PC-9 (cell line): Measurements from ENCODE around the gene RFT1. TPM values are rescaled to one million over a fixed set of nuclear protein-coding genes. Genes with fewer than 3 reads are reported as not detected.

ENCODE experiments used
- BruUV-seq: library from RNA; stranded (reverse); fragments of 400-500 nt; replicated peaks from 2 replicates; lab custom pipeline; 2021; lab: Mats Ljungman, UMichigan
- CTCF ChIA-PET: fragments of 300-600 bp; sonication (Branson Sonifier 250); formaldehyde crosslinking; loops from one replicate; lab custom pipeline; 2022; ENCODE audit warnings: antibody characterized with exemption; lab: Charles Lee
- POLR2A ChIA-PET: fragments of 300-600 bp; sonication (Branson Sonifier 250); formaldehyde crosslinking; loops from one replicate; lab custom pipeline; 2022; ENCODE audit warnings: antibody characterized with exemption; ENCODE audit not compliant: unreplicated experiment; lab: Charles Lee
- DNase-seq, 2 experiments: peaks; one replicate each; pipeline versions ENCODE4 v3.0.0 to v3.0.0-alpha.2; 2015 to 2022; ENCODE audit warnings: mixed read lengths in 1 of 2
- H2AFZ ChIP-seq: fragments of 200-600 bp; sonication (generic); 2 replicates; pipeline ENCODE4 v1.8.1; 2017; ENCODE audit warnings: antibody characterized with exemption
- H3F3A ChIP-seq: fragments of 200-600 bp; sonication (generic); 2 replicates; pipeline ENCODE4 v1.8.1; 2017; ENCODE audit warnings: antibody characterized with exemption, mild to moderate bottlenecking, low read depth; ENCODE audit not compliant: insufficient read depth
- H3K27ac ChIP-seq: fragments of 200-600 bp; sonication (generic); 2 replicates; pipeline ENCODE4 v1.6.1; 2016; ENCODE audit warnings: mixed run types
- H3K27me3 ChIP-seq: fragments of 200-600 bp; sonication (generic); 2 replicates; pipeline ENCODE4 v1.6.1; 2016; ENCODE audit warnings: low read depth, mixed run types; ENCODE audit not compliant: insufficient read depth
- H3K36me3 ChIP-seq: fragments of 200-600 bp; sonication (generic); 2 replicates; pipeline ENCODE4 v1.6.1; 2016; ENCODE audit warnings: low read depth, mixed run types
- H3K4me1 ChIP-seq: fragments of 200-600 bp; sonication (generic); replicated peaks from 2 replicates; pipeline ENCODE4 v1.6.1; 2016; ENCODE audit warnings: mixed run types; ENCODE audit not compliant: insufficient read depth
- H3K4me2 ChIP-seq: fragments of 200-600 bp; sonication (generic); 2 replicates; pipeline ENCODE4 v1.6.1; 2017; ENCODE audit warnings: mixed run types
- H3K4me3 ChIP-seq: fragments of 200-600 bp; sonication (generic); 2 replicates; pipeline ENCODE4 v1.6.1; 2016; ENCODE audit warnings: mixed run types
- H3K79me2 ChIP-seq: fragments of 200-600 bp; sonication (generic); 2 replicates; pipeline ENCODE4 v1.6.1; 2017; ENCODE audit warnings: low read depth, mixed run types
- H3K9me2 ChIP-seq: fragments of 200-600 bp; sonication (generic); 2 replicates; pipeline ENCODE4 v1.8.1; 2017; ENCODE audit warnings: mild to moderate bottlenecking; ENCODE audit not compliant: insufficient read depth
- H3K9me3 ChIP-seq: fragments of 200-600 bp; sonication (generic); 2 replicates; pipeline ENCODE4 v1.8.1; 2016; ENCODE audit warnings: low read depth; ENCODE audit not compliant: insufficient read depth
- H4K20me1 ChIP-seq: fragments of 200-600 bp; sonication (generic); 2 replicates; pipeline ENCODE4 v1.8.1; 2017; ENCODE audit not compliant: insufficient read depth
- CTCF ChIP-seq: fragments of 200-600 bp; sonication (generic); conservative IDR thresholded peaks from 2 replicates; pipeline ENCODE4 v1.6.1; 2017; ENCODE audit warnings: mixed run types, antibody characterized with exemption, mild to moderate bottlenecking, moderate library complexity
- EZH2 ChIP-seq: fragments of 200-600 bp; sonication (generic); IDR thresholded peaks from 2 replicates; pipeline ENCODE4 v1.8.0; 2017; ENCODE audit warnings: antibody characterized with exemption, low read depth
- intact Hi-C: fragments of 100-400 bp; cut with micrococcal nuclease; formaldehyde crosslinking; loops from one replicate; pipeline ENCODE4 v1.10.0; 2022; ENCODE audit not compliant: unreplicated experiment
- total RNA-seq: library from RNA; stranded (reverse); gene quantifications from 2 replicates; pipeline ENCODE4 v1.2.3, GENCODE V29; 2021

The RFT1 gene
- total RNA-seq, 1 experiment from 2014 or later: 31.0 TPM

- no peaks in the 10 kb centered on the region for H3K9me3 ChIP-seq
- H4K20me1 ChIP-seq: no peaks in the 10 kb centered on the region
- intact Hi-C loops: no loop called here
- H3K79me2 ChIP-seq: peaks cover 25% of the 10 kb centered on the region; the same call in 1 of the 2 replicates
- H3K36me3 ChIP-seq: no peaks in the 10 kb centered on the region
- no peak overlapping the region for H3K27ac ChIP-seq
- DNase-seq: no peak
- ChIA-PET CTCF (no interaction called here), POLR2A (no interaction called here)
- no TSS peak for BruUV-seq
- no peaks in the 10 kb centered on the region for H3K27me3 ChIP-seq
- no peak overlapping the region for H2AFZ ChIP-seq
- no peak overlapping the region for H3K4me3 ChIP-seq
- no peak overlapping the region for H3K4me2 ChIP-seq
- H3F3A ChIP-seq: no peaks in the 10 kb centered on the region
- H3K4me1 ChIP-seq: peaks cover under 1% of the 10 kb centered on the region; the same call in 1 of the 2 replicates
- no peaks in the 10 kb centered on the region for H3K9me2 ChIP-seq
- TF ChIP-seq CTCF (no peak), EZH2 (no peak)
These were observed 38.1 kb upstream of the RFT1 start for GRCh38 chr3:53168175-53168923.

GRCh38 chr3:53167418-53168174 is 37.4 kb upstream of the RFT1 start:
- H3K79me2 ChIP-seq: peaks cover 32% of the 10 kb centered on the region
- BruUV-seq: no TSS peak
- no peaks in the 10 kb centered on the region for H3F3A ChIP-seq
- H3K9me3 ChIP-seq: no peaks in the 10 kb centered on the region
- CTCF ChIA-PET: no interaction called here
- no peaks in the 10 kb centered on the region for H3K27me3 ChIP-seq
- intact Hi-C loops: no loop called here
- H2AFZ ChIP-seq: no peak overlapping the region
- no peak overlapping the region for H3K27ac ChIP-seq
- H3K4me2 ChIP-seq: no peak overlapping the region
- H3K4me1 ChIP-seq: peaks cover 8% of the 10 kb centered on the region
- H3K4me3 ChIP-seq: no peak overlapping the region
- peaks cover 1% of the 10 kb centered on the region; the same call in 1 of the 2 replicates for H4K20me1 ChIP-seq
- POLR2A ChIA-PET: no interaction called here
- no peaks in the 10 kb centered on the region for H3K9me2 ChIP-seq
- no peak for DNase-seq
- H3K36me3 ChIP-seq: no peaks in the 10 kb centered on the region
- TF ChIP-seq EZH2 (no peak), CTCF (no peak)

- intact Hi-C loops: no loop called here
- CTCF ChIA-PET: no interaction called here
- no TSS peak for BruUV-seq
- no peaks in the 10 kb centered on the region for H3F3A ChIP-seq
- H2AFZ ChIP-seq: no peak overlapping the region
- no peaks in the 10 kb centered on the region for H3K27me3 ChIP-seq
- no peaks in the 10 kb centered on the region for H3K9me3 ChIP-seq
- peaks cover 5% of the 10 kb centered on the region; the same call in 1 of the 2 replicates for H4K20me1 ChIP-seq
- no peak overlapping the region for H3K4me3 ChIP-seq
- H3K27ac ChIP-seq: no peak overlapping the region
- POLR2A ChIA-PET: no interaction called here
- H3K9me2 ChIP-seq: no peaks in the 10 kb centered on the region
- peaks cover 12% of the 10 kb centered on the region for H3K4me1 ChIP-seq
- TF ChIP-seq EZH2 (no peak), CTCF (no peak)
- no peak overlapping the region for H3K4me2 ChIP-seq
- DNase-seq: no peak
- H3K36me3 ChIP-seq: no peaks in the 10 kb centered on the region
- peaks cover 39% of the 10 kb centered on the region for H3K79me2 ChIP-seq
These were observed 36.6 kb upstream of the RFT1 start for GRCh38 chr3:53166781-53167291.
